ENCODE measurements around the gene ADAM33.

Gene ADAM33

DNA sequence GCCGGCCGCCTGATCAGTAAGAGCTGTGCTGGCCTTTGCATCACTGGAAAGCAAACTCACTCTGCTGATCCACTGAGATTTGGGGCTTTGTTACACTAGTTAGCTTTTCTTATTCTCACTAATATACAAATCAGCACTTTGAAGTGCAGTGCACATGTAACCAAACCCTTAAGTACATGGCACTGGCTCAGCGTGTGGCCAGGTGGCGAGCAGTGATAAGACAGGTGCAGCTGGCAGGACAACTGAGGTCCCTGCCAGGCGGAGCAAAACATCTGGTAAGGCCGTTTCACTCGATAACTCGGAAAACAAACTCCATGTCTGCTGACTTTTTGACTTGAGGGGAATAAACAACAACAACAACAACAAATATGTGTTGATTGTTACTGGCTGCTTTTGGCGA, 29.6 kb downstream of the ADAM33 start:
- peaks cover 5% of the 10 kb centered on the region for H3K36me3 ChIP-seq
- no peak overlapping the region for H3K4me3 ChIP-seq (ENCODE audit: low read depth in 1 of 2, low read length in 1 of 2)
- no peaks in the 10 kb centered on the region for H3K9me3 ChIP-seq
- peaks cover under 1% of the 10 kb centered on the region for H3K27me3 ChIP-seq
- H3K4me1 ChIP-seq (ENCODE audit: control insufficient read depth in 1 of 2, insufficient read depth in 1 of 2, low read depth in 1 of 2, low read length in 1 of 2) = peaks cover 19 to 38% of the 10 kb centered on the region in 2 experiments
- H3K27ac ChIP-seq = peak overlapping the region; percentile 85
- TF ChIP-seq, protein P1, sequence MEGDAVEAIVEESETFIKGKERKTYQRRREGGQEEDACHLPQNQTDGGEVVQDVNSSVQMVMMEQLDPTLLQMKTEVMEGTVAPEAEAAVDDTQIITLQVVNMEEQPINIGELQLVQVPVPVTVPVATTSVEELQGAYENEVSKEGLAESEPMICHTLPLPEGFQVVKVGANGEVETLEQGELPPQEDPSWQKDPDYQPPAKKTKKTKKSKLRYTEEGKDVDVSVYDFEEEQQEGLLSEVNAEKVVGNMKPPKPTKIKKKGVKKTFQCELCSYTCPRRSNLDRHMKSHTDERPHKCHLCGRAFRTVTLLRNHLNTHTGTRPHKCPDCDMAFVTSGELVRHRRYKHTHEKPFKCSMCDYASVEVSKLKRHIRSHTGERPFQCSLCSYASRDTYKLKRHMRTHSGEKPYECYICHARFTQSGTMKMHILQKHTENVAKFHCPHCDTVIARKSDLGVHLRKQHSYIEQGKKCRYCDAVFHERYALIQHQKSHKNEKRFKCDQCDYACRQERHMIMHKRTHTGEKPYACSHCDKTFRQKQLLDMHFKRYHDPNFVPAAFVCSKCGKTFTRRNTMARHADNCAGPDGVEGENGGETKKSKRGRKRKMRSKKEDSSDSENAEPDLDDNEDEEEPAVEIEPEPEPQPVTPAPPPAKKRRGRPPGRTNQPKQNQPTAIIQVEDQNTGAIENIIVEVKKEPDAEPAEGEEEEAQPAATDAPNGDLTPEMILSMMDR (IDR thresholded peaks at IDR 0.05) = no peak

DNA sequence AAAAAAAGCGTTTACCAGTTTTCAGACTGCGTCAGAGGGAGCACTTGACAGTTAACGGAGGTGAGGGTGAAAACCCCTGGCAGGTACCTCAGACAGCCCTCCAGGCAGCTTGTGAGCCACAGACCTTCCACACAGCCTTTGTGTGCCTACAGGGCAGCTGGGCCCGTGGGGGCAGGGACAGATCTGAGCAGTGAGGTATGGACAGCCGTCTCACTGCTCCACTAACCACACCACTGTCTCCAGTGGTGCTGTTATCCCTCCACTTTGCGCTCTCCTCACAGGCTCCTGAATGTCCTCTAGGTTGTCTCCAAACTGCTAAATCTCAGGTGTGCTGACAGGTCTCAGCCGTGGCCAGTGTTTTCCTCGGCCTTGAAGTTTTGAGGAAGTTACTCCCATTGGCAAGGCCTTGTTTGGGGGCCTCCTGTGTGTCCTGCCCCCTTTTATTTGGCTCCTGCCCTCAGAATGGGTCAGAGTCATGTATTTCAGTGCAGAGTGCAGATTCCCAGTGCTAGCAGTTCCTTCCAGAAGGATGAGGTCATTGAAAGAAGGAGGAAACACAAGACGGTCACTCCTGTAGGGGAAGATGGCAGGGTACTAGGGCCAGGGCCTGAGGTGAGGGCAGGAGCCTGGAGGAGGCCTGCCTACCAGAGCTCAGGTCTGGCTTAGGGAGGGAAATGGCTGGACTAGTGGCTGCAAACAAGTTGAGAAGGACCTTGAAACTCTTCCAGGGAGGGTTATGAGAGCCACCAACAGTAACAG, 30.4 kb downstream of the ADAM33 start:
- Histone ChIP-seq H3K36me3 (peaks cover 11% of the 10 kb centered on the region), H3K27ac (peak overlapping the region; percentile 85), H3K27me3 (no peaks in the 10 kb centered on the region), H3K4me1 (ENCODE audit: control insufficient read depth in 1 of 2, insufficient read depth in 1 of 2, low read depth in 1 of 2, low read length in 1 of 2) (peaks cover 19 to 38% of the 10 kb centered on the region in 2 experiments), H3K9me3 (no peaks in the 10 kb centered on the region), H3K4me3 (ENCODE audit: low read depth in 1 of 2, low read length in 1 of 2) (no peak overlapping the region)
- TF ChIP-seq, protein P1 (IDR thresholded peaks at IDR 0.05) = no peak

DNA sequence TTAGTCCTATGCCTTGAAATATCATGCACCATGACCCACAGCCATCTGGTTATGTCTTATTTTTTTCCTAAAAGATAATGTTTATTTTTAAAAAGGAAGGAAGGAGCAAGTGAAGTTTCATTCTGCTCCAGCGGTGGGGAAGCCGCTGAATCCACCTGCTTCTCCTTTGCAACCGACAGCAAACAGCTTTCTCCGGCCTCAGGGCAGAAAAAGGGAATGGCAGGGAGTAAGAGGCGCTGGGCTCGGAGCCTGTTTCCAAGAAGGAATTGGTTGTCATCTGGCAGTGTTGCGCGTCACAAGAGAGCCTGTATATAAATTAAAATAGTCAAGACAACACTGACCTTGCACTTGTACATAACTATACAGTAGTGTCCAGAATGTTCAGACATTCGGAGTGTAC, 32.9 kb downstream of the ADAM33 start:
- Histone ChIP-seq H3K9me3 (no peaks in the 10 kb centered on the region), H3K27ac (no peak overlapping the region), H3K4me1 (ENCODE audit: control insufficient read depth in 1 of 2, insufficient read depth in 1 of 2, low read depth in 1 of 2, low read length in 1 of 2) (peaks cover 14 to 28% of the 10 kb centered on the region in 2 experiments), H3K27me3 (no peaks in the 10 kb centered on the region), H3K36me3 (peaks cover 22% of the 10 kb centered on the region), H3K4me3 (ENCODE audit: low read depth in 1 of 2, low read length in 1 of 2) (no peak overlapping the region)
- TF ChIP-seq, protein P1 (IDR thresholded peaks at IDR 0.05) = no peak

DNA sequence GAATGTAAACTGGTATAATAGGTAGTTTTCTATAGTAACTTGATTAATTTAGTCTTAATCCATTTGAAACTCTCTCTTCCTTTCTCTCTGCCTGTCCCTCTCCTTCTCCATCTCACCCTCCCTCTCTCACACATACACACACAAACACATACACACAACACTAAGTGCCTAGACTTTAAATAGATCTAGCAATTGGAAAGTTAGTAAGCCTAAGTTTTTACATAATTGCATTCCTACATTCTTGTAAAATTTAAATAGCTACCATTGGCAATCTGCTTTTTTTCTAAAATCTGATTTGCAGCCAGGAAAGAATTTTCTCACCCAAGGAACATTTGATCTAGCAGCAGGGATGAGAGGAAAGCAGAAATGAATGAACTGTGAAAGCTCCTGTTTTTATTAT, 34.3 kb downstream of the ADAM33 start:
- Histone ChIP-seq H3K27me3 (no peaks in the 10 kb centered on the region), H3K27ac (no peak overlapping the region), H3K4me1 (ENCODE audit: control insufficient read depth in 1 of 2, insufficient read depth in 1 of 2, low read depth in 1 of 2, low read length in 1 of 2) (peaks cover 0 to 13% of the 10 kb centered on the region in 2 experiments), H3K4me3 (ENCODE audit: low read depth in 1 of 2, low read length in 1 of 2) (no peak overlapping the region), H3K9me3 (no peaks in the 10 kb centered on the region), H3K36me3 (peaks cover 22% of the 10 kb centered on the region)
- TF ChIP-seq, protein P1 (IDR thresholded peaks at IDR 0.05) = no peak

DNA sequence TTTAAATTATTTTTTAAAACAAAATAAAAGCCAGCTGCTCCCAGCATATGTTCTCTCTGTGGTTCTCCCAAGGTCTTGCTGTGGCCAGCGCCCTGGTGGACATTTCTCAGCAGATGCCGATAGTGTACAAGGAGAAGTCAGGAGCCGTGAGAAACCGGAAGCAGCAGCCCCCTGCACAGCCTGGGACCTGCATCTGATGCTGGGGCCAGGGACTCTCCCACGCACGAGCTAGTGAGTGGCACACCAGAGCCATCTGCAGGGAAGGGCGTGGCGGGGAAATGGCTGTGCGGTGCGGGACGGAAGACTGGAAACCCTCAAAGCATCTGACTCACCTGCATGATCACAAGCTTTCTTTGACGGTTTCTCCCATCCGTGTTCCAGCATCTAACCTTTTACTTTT, 35.2 kb downstream of the ADAM33 start:
- no peaks in the 10 kb centered on the region for H3K9me3 ChIP-seq
- H3K27ac ChIP-seq = no peak overlapping the region
- H3K36me3 ChIP-seq = peaks cover 22% of the 10 kb centered on the region
- H3K4me3 ChIP-seq (ENCODE audit: low read depth in 1 of 2, low read length in 1 of 2) = no peak overlapping the region
- no peaks in the 10 kb centered on the region for H3K27me3 ChIP-seq
- peaks cover 0 to 5% of the 10 kb centered on the region in 2 experiments for H3K4me1 ChIP-seq (ENCODE audit: control insufficient read depth in 1 of 2, insufficient read depth in 1 of 2, low read depth in 1 of 2, low read length in 1 of 2)
- TF ChIP-seq, protein P1 (IDR thresholded peaks at IDR 0.05) = no peak
